KOPT-K1 (cell line): ENCODE measurements around the gene KRT80.

Source experiments
- H3K27ac ChIP-seq: fragments of 200-600 bp; sonication (generic); 2 replicates; pipeline ENCODE4 v1.5.1; 2016; ENCODE audit warnings: antibody characterized with exemption, mild to moderate bottlenecking, low read depth, low read length; ENCODE audit not compliant: poor library complexity, severe bottlenecking
- H3K36me3 ChIP-seq: fragments of 200-600 bp; sonication (generic); 2 replicates; pipeline ENCODE4 v1.5.1; 2017; ENCODE audit warnings: antibody characterized with exemption, mild to moderate bottlenecking, low read length, moderate library complexity; ENCODE audit not compliant: insufficient read depth
- H3K9me3 ChIP-seq: fragments of 200-600 bp; sonication (generic); 2 replicates; pipeline ENCODE4 v1.5.1; 2017; ENCODE audit warnings: antibody characterized with exemption, low read length, mild to moderate bottlenecking; ENCODE audit not compliant: insufficient read depth, poor library complexity, severe bottlenecking

The KRT80 gene

DNA sequence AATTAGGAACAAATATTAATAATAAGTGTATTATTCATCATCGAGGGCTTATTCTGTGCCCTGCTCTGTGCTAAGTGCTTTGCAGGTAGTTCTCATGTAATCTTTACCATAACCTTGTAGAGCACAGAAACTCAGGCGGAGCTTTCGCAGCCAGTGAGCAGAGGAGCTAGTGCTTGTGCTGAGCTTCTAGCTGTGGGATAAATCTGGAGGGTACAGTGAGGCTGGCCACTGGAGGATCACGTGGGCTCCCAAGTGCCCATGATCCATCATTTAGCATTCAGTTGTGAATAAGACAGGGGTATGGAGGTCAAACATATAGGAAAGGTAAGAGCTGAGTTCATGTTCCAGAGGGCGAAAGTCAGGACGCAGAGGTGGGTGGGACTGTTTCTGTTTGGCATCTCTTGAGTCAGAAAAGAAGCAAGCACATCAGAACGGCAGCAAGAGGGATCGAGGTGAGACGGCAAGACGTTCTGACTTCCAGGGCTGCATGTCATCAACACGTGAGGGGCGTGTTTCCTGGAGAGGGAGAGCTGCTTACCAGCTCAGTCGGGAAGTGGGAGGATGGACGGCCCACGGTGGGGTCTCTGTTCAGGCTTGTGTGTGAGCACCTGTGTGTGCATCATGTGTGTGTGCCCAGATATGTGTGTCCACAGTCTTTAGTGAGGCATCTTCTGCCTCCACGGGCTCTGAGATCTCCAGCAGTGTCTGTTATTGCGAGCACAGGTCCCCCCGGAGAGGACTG is 16.8 kb upstream of the KRT80 start:
- Histone ChIP-seq H3K9me3 (no peaks in the 10 kb centered on the region), H3K27ac (no peak overlapping the region), H3K36me3 (no peaks in the 10 kb centered on the region)

DNA sequence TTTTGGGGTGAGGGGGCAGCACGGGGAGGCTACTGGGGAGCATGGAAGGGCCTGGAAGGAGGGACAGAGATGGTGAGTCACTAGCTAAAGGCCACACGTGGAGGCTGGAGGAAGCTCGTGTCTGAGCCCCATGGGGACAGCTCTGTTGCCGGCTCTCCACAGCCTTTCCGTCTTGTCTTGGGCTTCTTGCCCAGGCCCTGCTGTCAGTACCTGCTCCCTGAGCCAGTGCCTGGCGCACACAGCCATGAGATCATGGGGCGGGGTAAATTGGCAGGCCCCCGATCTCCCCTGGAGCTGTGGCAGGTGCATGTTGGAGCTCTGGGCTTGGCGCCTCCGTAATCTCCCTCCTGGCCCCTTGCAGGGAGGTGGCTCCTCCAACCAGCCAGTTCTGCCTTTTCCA is 16.1 kb upstream of the KRT80 start:
- no peak overlapping the region for H3K27ac ChIP-seq
- no peaks in the 10 kb centered on the region for H3K9me3 ChIP-seq
- H3K36me3 ChIP-seq, result no peaks in the 10 kb centered on the region

GRCh38 chr12:52207106-52207505 is 15.3 kb upstream of the KRT80 start:
- Histone ChIP-seq H3K27ac (no peak overlapping the region), H3K9me3 (no peaks in the 10 kb centered on the region), H3K36me3 (no peaks in the 10 kb centered on the region)

- Histone ChIP-seq H3K36me3 (no peaks in the 10 kb centered on the region), H3K9me3 (no peaks in the 10 kb centered on the region), H3K27ac (no peak overlapping the region)
Measured at GRCh38 chr12:52206304-52207040, 14.7 kb upstream of the KRT80 start.

- Histone ChIP-seq H3K36me3 (no peaks in the 10 kb centered on the region), H3K27ac (no peak overlapping the region), H3K9me3 (no peaks in the 10 kb centered on the region)
Measured at GRCh38 chr12:52205612-52206303, 13.9 kb upstream of the KRT80 start.

DNA sequence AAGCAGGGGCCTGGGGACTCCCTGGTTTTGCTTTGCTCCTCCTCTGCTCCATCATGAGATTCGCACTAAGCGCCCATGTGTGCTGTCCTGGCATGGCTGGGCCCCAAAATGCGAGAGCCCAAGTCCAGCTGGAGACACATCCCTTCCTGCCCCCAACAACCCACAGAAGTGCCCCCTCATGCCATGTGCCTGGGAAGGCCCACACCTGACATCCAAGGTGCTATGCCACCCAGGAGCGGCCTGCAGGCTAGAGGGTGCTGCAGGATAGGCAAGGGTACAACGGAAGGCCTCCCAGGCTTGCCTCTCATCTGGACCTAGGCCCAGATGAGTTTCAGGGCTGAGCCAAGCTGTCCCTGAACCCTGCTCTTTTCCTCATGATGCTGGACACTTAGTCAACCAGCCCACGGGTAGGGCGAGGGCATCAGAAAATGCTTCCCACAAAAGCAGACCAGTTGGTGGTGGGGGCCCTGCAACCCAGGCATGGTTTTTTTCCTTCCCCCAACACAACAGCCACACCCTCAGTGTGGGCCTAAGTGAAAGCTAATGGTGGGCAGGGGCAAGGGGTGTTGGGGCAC is 13.2 kb upstream of the KRT80 start:
- no peak overlapping the region for H3K27ac ChIP-seq
- no peaks in the 10 kb centered on the region for H3K9me3 ChIP-seq
- no peaks in the 10 kb centered on the region for H3K36me3 ChIP-seq

DNA sequence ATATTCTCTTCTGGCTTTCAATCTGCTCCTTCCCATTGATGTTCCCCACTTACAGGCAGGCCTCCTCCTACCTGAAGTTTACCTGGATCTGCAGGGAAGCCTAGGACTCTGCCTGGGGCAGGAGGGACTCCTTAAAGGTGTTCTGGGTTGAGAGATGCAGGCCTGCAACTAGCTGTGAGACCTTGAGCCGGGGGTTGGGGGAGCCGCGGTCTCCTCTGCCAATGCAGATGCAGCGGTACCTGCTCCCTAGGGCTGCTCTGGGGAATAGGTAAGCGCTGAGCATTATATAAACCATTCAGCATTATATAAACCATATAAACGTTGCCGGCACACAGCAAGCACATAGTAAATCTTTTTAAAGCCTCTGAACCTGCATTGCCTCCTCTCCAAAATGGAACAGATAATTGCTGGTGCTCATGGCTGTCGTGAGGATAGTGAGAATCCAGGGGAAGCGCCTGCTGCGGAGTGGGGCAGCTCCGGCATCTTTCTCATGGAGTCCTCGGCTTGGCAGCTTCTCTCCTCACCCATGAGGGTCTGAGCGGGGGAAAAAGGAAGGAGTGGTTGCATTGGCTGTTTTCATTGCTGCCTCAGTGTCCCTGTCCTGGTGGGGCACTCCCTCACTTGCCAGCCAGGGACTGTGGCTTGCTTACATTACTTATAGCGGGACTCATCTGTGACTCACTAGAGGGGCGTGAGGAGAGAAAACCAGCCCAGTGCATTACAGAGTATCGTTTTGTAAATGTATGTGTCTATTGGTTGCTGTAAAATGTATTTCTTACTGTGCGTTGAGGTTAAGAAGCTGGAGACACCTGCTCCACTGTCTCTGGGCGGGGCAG is 12.5 kb upstream of the KRT80 start:
- Histone ChIP-seq H3K36me3 (no peaks in the 10 kb centered on the region), H3K27ac (no peak overlapping the region), H3K9me3 (no peaks in the 10 kb centered on the region)

GRCh38 chr12:52203079-52203921 is 11.5 kb upstream of the KRT80 start:
- no peaks in the 10 kb centered on the region for H3K9me3 ChIP-seq
- no peaks in the 10 kb centered on the region for H3K36me3 ChIP-seq
- no peak overlapping the region for H3K27ac ChIP-seq

- Histone ChIP-seq H3K36me3 (no peaks in the 10 kb centered on the region), H3K27ac (no peak overlapping the region), H3K9me3 (no peaks in the 10 kb centered on the region)
Measured at GRCh38 chr12:52202361-52203078, 10.7 kb upstream of the KRT80 start.

- no peak overlapping the region for H3K27ac ChIP-seq
- no peaks in the 10 kb centered on the region for H3K9me3 ChIP-seq
Measured at GRCh38 chr12:52201451-52201839, 9.6 kb upstream of the KRT80 start.

GRCh38 chr12:52200781-52201450 is 9.1 kb upstream of the KRT80 start:
- H3K9me3 ChIP-seq, result no peaks in the 10 kb centered on the region
- no peak overlapping the region for H3K27ac ChIP-seq
- no peaks in the 10 kb centered on the region for H3K36me3 ChIP-seq

More at GRCh38 chr12:52201451-52201839, 9.6 kb upstream of the KRT80 start:
- H3K36me3 ChIP-seq, result no peaks in the 10 kb centered on the region

DNA sequence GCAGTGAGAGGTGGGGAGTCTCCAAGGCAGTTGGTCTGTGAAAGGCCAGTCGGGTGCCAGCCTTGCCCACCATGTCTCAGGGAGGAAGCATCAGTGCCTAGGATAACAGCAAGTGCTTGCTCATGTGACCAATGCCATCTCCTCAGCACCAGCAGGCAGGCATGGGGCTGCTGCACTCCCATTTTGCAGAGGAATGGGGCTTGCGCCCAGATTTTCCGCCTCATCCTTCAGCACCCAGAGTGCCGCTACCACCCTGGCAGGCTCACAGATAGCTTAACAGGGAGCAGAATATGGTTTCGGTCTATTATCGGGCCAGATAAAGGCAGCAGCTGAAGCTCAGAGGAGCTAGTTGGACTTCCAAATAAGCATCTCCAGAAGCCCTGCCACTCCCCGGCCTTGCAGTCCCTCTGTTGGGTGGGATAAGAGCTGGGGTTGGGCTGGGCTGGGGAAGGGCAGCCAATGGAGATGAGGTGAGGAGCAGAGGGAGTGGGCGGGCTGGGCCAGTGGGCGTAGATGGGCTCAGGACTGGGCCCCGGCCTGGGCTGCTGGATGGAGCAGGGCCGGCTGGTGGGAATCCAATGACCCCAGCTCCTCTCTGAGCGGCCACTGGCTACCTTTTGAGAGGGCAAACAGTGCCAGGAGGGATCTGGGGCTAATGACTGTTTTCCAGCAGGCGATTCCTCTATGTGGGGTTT is 8.4 kb upstream of the KRT80 start:
- Histone ChIP-seq H3K9me3 (no peaks in the 10 kb centered on the region), H3K27ac (no peak overlapping the region), H3K36me3 (no peaks in the 10 kb centered on the region)
